IMR-90 (cell line): Measurements from ENCODE around the gene RNF180. TPM values are rescaled to one million over a fixed set of nuclear protein-coding genes. Genes with fewer than 3 reads are reported as not detected.

Source experiments
- ATAC-seq: fragments of 200-7000 bp; cut with Tn5 transposase; 2 replicates; pipeline ENCODE4 v1.9.1; 2020; ENCODE audit warnings: low read depth, mild to moderate bottlenecking, moderate library complexity
- BruUV-seq: library from RNA; stranded (reverse); fragments of 400-500 nt; replicated peaks from 2 replicates; lab custom pipeline; 2021; lab: Mats Ljungman, UMichigan
- CTCF ChIA-PET: fragments of 300-600 bp; formaldehyde crosslinking; extraction: SDS; loops from one replicate; lab custom pipeline; 2021; ENCODE audit warnings: antibody characterized with exemption; lab: Yijun Ruan, JAX
- POLR2A ChIA-PET: fragments of 300-600 bp; sonication (Branson Sonifier 250); formaldehyde crosslinking; loops from one replicate; lab custom pipeline; 2022; ENCODE audit warnings: antibody characterized with exemption; ENCODE audit not compliant: unreplicated experiment; lab: Charles Lee
- DNase-seq: peaks from one replicate; pipeline ENCODE4 v3.0.0; 2013
- H2AFZ ChIP-seq: replicated peaks from 2 replicates; pipeline ENCODE3; 2013; ENCODE audit warnings: low read length, mild to moderate bottlenecking; ENCODE audit not compliant: poor library complexity
- H2AK5ac ChIP-seq: 2 replicates; pipeline ENCODE4 v1.6.1; 2013; ENCODE audit warnings: low read depth, low read length, inconsistent platforms
- H2AK9ac ChIP-seq: replicated peaks from 2 replicates; pipeline ENCODE3; 2013; ENCODE audit warnings: mild to moderate bottlenecking, low read depth, low read length, moderate library complexity; ENCODE audit not compliant: poor library complexity
- H2BK120ac ChIP-seq: 2 replicates; pipeline ENCODE4 v1.6.1; 2013; ENCODE audit warnings: low read depth, low read length, inconsistent platforms
- H2BK15ac ChIP-seq: 3 replicates; pipeline ENCODE4 v1.6.1; 2013; ENCODE audit warnings: low read depth, low read length, inconsistent platforms
- H2BK20ac ChIP-seq: 2 replicates; pipeline ENCODE4 v1.6.1; 2013; ENCODE audit warnings: low read depth, mild to moderate bottlenecking, inconsistent platforms, low read length, moderate library complexity
- H2BK5ac ChIP-seq: 2 replicates; pipeline ENCODE4 v1.6.1; 2013; ENCODE audit warnings: mild to moderate bottlenecking, low read depth, low read length, inconsistent platforms; ENCODE audit not compliant: poor library complexity, severe bottlenecking
- H3K14ac ChIP-seq: replicated peaks from 2 replicates; pipeline ENCODE4 v1.6.1; 2013; ENCODE audit warnings: low read depth, low read length, inconsistent platforms
- H3K18ac ChIP-seq: 2 replicates; pipeline ENCODE4 v1.6.1; 2013; ENCODE audit warnings: low read depth, low read length, control low read depth
- H3K23ac ChIP-seq: 2 replicates; pipeline ENCODE4 v1.6.1; 2013; ENCODE audit warnings: low read depth, low read length, inconsistent platforms
- H3K27ac ChIP-seq: 2 replicates; pipeline ENCODE4 v1.5.1; 2013; ENCODE audit warnings: mild to moderate bottlenecking, control low read depth, low read length; ENCODE audit not compliant: insufficient read depth
- H3K27me3 ChIP-seq: 2 replicates; pipeline ENCODE4 v1.6.1; 2013; ENCODE audit warnings: low read length; ENCODE audit not compliant: control insufficient read depth, insufficient read depth
- H3K36me3 ChIP-seq: 2 replicates; pipeline ENCODE4 v1.6.1; 2013; ENCODE audit warnings: low read length, mixed read lengths; ENCODE audit not compliant: control insufficient read depth, insufficient read depth
- H3K4ac ChIP-seq: 2 replicates; pipeline ENCODE4 v1.6.1; 2013; ENCODE audit warnings: low read depth, low read length, inconsistent platforms
- H3K4me1 ChIP-seq: 2 replicates; pipeline ENCODE4 v1.6.1; 2013; ENCODE audit warnings: low read length, mixed read lengths; ENCODE audit not compliant: control insufficient read depth, insufficient read depth
- H3K4me2 ChIP-seq: 2 replicates; pipeline ENCODE4 v1.6.1; 2013; ENCODE audit warnings: low read depth, mild to moderate bottlenecking, control low read depth, low read length, moderate library complexity
- H3K4me3 ChIP-seq: 2 replicates; pipeline ENCODE4 v1.5.1; 2013; ENCODE audit warnings: low read depth, mild to moderate bottlenecking, control low read depth, low read length, moderate library complexity; ENCODE audit not compliant: insufficient read depth
- H3K56ac ChIP-seq: 2 replicates; pipeline ENCODE4 v1.6.1; 2013; ENCODE audit warnings: low read length, inconsistent platforms; ENCODE audit not compliant: insufficient read depth; ENCODE audit errors: extremely low read depth
- H3K79me1 ChIP-seq, 2 experiments: 2 replicates each; pipeline ENCODE4 v1.6.1; 2013; ENCODE audit warnings: low read length in 2 of 2, inconsistent platforms in 1 of 2, low read depth in 1 of 2
- H3K9ac ChIP-seq: 2 replicates; pipeline ENCODE4 v1.6.1; 2013; ENCODE audit warnings: low read depth, low read length, control low read depth
- H3K9me1 ChIP-seq: 2 replicates; pipeline ENCODE4 v1.6.1; 2013; ENCODE audit warnings: low read length, inconsistent platforms; ENCODE audit not compliant: insufficient read depth
- H3K9me3 ChIP-seq: 2 replicates; pipeline ENCODE4 v1.6.1; 2013; ENCODE audit warnings: low read length; ENCODE audit not compliant: control insufficient read depth, insufficient read depth
- H4K20me1 ChIP-seq: 2 replicates; pipeline ENCODE4 v1.6.1; 2013; ENCODE audit warnings: low read length, inconsistent platforms; ENCODE audit not compliant: insufficient read depth
- H4K5ac ChIP-seq: 2 replicates; pipeline ENCODE4 v1.6.1; 2013; ENCODE audit warnings: mild to moderate bottlenecking, low read depth, low read length, control low read depth
- H4K8ac ChIP-seq, 2 experiments: 2 replicates each; pipeline ENCODE4 v1.6.1; 2013; ENCODE audit warnings: low read depth in 2 of 2, low read length in 2 of 2, control low read depth in 1 of 2, inconsistent platforms in 1 of 2
- H4K91ac ChIP-seq: 2 replicates; pipeline ENCODE4 v1.6.1; 2013; ENCODE audit warnings: low read depth, low read length, inconsistent platforms; ENCODE audit not compliant: insufficient read depth
- BHLHE40 ChIP-seq: fragments of 150-350 bp; IDR thresholded peaks from 2 replicates; pipeline ENCODE4 v1.6.1; 2016; ENCODE audit warnings: mild to moderate bottlenecking, low read depth, low read length
- CEBPB ChIP-seq: IDR thresholded peaks from 2 replicates; pipeline ENCODE4 v1.6.1; 2012; ENCODE audit warnings: low read depth, low read length, improper control_type of control experiment
- CHD1 ChIP-seq: IDR thresholded peaks from 2 replicates; pipeline ENCODE4 v1.6.1; 2012; ENCODE audit warnings: low read depth, low read length, improper control_type of control experiment
- FOS ChIP-seq: fragments of 150-350 bp; IDR thresholded peaks from 2 replicates; pipeline ENCODE4 v1.6.1; 2016; ENCODE audit warnings: low read depth, low read length
- MAFK ChIP-seq: IDR thresholded peaks from 2 replicates; pipeline ENCODE4 v1.6.1; 2012; ENCODE audit warnings: low read depth, low read length, improper control_type of control experiment
- MAZ ChIP-seq: IDR thresholded peaks from 2 replicates; pipeline ENCODE4 v1.6.1; 2012; ENCODE audit warnings: low read depth, mild to moderate bottlenecking, low read length, improper control_type of control experiment, moderate library complexity, borderline replicate concordance
- MXI1 ChIP-seq: IDR thresholded peaks from 2 replicates; pipeline ENCODE4 v1.6.1; 2012; ENCODE audit warnings: low read depth, mild to moderate bottlenecking, low read length, moderate library complexity, borderline replicate concordance
- NFE2L2 ChIP-seq: fragments of 150-350 bp; IDR thresholded peaks from 2 replicates; pipeline ENCODE4 v1.6.1; 2016; ENCODE audit warnings: low read depth, mild to moderate bottlenecking, low read length
- POLR2A ChIP-seq: IDR thresholded peaks from 2 replicates; pipeline ENCODE4 v1.6.1; 2012; ENCODE audit warnings: mild to moderate bottlenecking, low read depth, low read length
- RAD21 ChIP-seq: IDR thresholded peaks from 2 replicates; pipeline ENCODE4 v1.6.1; 2012; ENCODE audit warnings: low read length, improper control_type of control experiment
- RCOR1 ChIP-seq: IDR thresholded peaks from 2 replicates; pipeline ENCODE4 v1.6.1; 2012; ENCODE audit warnings: mild to moderate bottlenecking, low read length, improper control_type of control experiment; ENCODE audit not compliant: insufficient replicate concordance
- RFX5 ChIP-seq: IDR thresholded peaks from 2 replicates; pipeline ENCODE4 v1.8.0; 2012; ENCODE audit warnings: low read depth, mild to moderate bottlenecking, low read length, moderate library complexity
- SMC3 ChIP-seq: fragments of 150-350 bp; IDR thresholded peaks from 2 replicates; pipeline ENCODE4 v1.6.1; 2016; ENCODE audit warnings: low read depth, mild to moderate bottlenecking, antibody characterized with exemption, low read length, moderate library complexity
- WGBS, 2 experiments: methylation state at CpG; one replicate each; pipeline versions ENCODE4 v1.1.5 to v1.1.7; 2013; ENCODE audit warnings: missing lambda C conversion rate in 2 of 2; ENCODE audit not compliant: insufficient read length in 1 of 2; ENCODE audit errors: extremely low coverage in 2 of 2; 5-methylcytosine and 5-hydroxymethylcytosine counted together
- dilution Hi-C: fragments of 300-500 bp; cut with HindIII; formaldehyde crosslinking; loops from one replicate; pipeline ENCODE4 v1.14.3; 2018; ENCODE audit warnings: low sequenced_read_pairs; ENCODE audit not compliant: unreplicated experiment
- in situ Hi-C: fragments of 300-500 bp; cut with MboI; formaldehyde crosslinking; loops from 3 replicates; pipeline ENCODE4 v1.14.3; 2019; ENCODE audit warnings: low sequenced_read_pairs, inconsistent platforms, mixed read lengths
- intact Hi-C: fragments of 100-400 bp; cut with micrococcal nuclease; formaldehyde crosslinking; loops from 2 replicates; pipeline ENCODE4 v1.10.0; 2022
- polyA plus RNA-seq, 3 experiments: library from polyadenylated mRNA; depleted of rRNA; stranded (reverse); fragments of >200 nt; gene quantifications; 2 replicates each; pipeline ENCODE4 v1.2.3, GENCODE V29; 2012; ENCODE audit warnings: low replicate concordance in 1 of 3
- total RNA-seq: library from RNA; depleted of rRNA; stranded (reverse); fragments of >200 nt; gene quantifications from 2 replicates; pipeline ENCODE4 v1.2.3, GENCODE V29; 2012
- TF ChIP-seq, protein P1 (sequence below): fragments of 150-350 bp; IDR thresholded peaks from 2 replicates; pipeline ENCODE4 v1.6.1; 2017; ENCODE audit warnings: mild to moderate bottlenecking, antibody characterized with exemption, low read length, low read depth
- TF ChIP-seq, protein P2 (sequence below): conservative IDR thresholded peaks from 2 replicates; pipeline ENCODE4 v1.5.1; 2012; ENCODE audit warnings: mild to moderate bottlenecking, low read depth, low read length, improper control_type of control experiment
- TF ChIP-seq, protein P3 (sequence below): fragments of 150-350 bp; IDR thresholded peaks from 2 replicates; pipeline ENCODE4 v1.6.1; 2016; ENCODE audit warnings: low read depth, mild to moderate bottlenecking, low read length, moderate library complexity, borderline replicate concordance

Gene RNF180
- total and polyA plus RNA-seq, 2 of the 4 experiments (the other 2 are of a cell fraction): 0.02 to 0.36 TPM

DNA sequence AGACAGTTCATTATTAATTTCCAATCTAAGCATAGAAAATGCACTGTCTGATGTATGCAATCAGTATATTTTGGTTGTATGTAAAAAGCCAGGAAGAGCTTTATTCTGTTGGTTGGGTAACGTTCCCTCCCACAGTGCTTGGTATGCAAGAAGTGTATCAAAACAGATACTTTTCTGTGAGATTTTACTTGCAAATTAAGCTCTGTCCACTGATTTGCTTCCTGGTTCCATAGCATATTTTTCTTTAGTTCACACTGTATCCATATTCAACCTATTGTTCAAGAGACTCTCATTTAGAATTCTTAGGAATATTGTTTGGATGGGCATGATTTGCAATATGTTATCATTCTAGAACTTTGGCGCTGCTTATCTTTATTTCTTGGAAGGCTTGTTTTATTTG lies 47.4 kb downstream of the RNF180 start:
- Histone ChIP-seq H2AFZ (no peak overlapping the region), H3K18ac (no peak overlapping the region), H3K9ac (no peak overlapping the region), H3K27me3 (no peaks in the 10 kb centered on the region), H2AK5ac (no peak overlapping the region), H3K4me1 (no peaks in the 10 kb centered on the region), H2BK5ac (no peak overlapping the region), H4K91ac (no peak overlapping the region), H3K4ac (no peak overlapping the region), H2AK9ac (no peak overlapping the region), H4K8ac (no peak overlapping the region), H2BK15ac (no peak overlapping the region), H3K4me2 (no peak overlapping the region), H3K23ac (no peak overlapping the region), H3K56ac (no peak overlapping the region), H4K5ac (no peak overlapping the region), H3K4me3 (no peak overlapping the region), H2BK120ac (no peak overlapping the region), H4K20me1 (no peaks in the 10 kb centered on the region), H3K27ac (no peak overlapping the region), H3K9me1 (no peaks in the 10 kb centered on the region), H3K14ac (no peak overlapping the region), H3K36me3 (no peaks in the 10 kb centered on the region), H2BK20ac (no peak overlapping the region), H3K9me3 (no peaks in the 10 kb centered on the region), H3K79me1 (no peaks in the 10 kb centered on the region)
- DNase-seq: no peak
- intact Hi-C loops (loop anchor here (5.0 kb wide), 1 partner anchor 811 kb away; no protein-coding TSS in a partner anchor), in situ Hi-C loops (no loop called here), dilution Hi-C loops (no loop called here)
- POLR2A ChIA-PET: no interaction called here
- CTCF ChIA-PET: interaction anchor here (0.7 kb wide), 1 partner anchor 189 kb away, joined by 3 read pairs; no protein-coding TSS in a partner anchor
- no CpG with 5 or more reads among the region's 2 CpGs for WGBS, 2 experiments
- BruUV-seq: no TSS peak
- TF ChIP-seq, protein P1, sequence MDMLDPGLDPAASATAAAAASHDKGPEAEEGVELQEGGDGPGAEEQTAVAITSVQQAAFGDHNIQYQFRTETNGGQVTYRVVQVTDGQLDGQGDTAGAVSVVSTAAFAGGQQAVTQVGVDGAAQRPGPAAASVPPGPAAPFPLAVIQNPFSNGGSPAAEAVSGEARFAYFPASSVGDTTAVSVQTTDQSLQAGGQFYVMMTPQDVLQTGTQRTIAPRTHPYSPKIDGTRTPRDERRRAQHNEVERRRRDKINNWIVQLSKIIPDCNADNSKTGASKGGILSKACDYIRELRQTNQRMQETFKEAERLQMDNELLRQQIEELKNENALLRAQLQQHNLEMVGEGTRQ: no peak
- no peak for TF ChIP-seq RAD21
- TF ChIP-seq RCOR1: no peak
- no peak for TF ChIP-seq MXI1
- TF ChIP-seq, protein P2, sequence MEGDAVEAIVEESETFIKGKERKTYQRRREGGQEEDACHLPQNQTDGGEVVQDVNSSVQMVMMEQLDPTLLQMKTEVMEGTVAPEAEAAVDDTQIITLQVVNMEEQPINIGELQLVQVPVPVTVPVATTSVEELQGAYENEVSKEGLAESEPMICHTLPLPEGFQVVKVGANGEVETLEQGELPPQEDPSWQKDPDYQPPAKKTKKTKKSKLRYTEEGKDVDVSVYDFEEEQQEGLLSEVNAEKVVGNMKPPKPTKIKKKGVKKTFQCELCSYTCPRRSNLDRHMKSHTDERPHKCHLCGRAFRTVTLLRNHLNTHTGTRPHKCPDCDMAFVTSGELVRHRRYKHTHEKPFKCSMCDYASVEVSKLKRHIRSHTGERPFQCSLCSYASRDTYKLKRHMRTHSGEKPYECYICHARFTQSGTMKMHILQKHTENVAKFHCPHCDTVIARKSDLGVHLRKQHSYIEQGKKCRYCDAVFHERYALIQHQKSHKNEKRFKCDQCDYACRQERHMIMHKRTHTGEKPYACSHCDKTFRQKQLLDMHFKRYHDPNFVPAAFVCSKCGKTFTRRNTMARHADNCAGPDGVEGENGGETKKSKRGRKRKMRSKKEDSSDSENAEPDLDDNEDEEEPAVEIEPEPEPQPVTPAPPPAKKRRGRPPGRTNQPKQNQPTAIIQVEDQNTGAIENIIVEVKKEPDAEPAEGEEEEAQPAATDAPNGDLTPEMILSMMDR: no peak
- no peak for TF ChIP-seq MAFK
- no peak for TF ChIP-seq POLR2A
- TF ChIP-seq NFE2L2: no peak
- TF ChIP-seq BHLHE40: no peak
- TF ChIP-seq, protein P3, sequence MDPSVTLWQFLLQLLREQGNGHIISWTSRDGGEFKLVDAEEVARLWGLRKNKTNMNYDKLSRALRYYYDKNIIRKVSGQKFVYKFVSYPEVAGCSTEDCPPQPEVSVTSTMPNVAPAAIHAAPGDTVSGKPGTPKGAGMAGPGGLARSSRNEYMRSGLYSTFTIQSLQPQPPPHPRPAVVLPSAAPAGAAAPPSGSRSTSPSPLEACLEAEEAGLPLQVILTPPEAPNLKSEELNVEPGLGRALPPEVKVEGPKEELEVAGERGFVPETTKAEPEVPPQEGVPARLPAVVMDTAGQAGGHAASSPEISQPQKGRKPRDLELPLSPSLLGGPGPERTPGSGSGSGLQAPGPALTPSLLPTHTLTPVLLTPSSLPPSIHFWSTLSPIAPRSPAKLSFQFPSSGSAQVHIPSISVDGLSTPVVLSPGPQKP: no peak
- TF ChIP-seq CEBPB: no peak
- no peak for TF ChIP-seq RFX5
- no peak for TF ChIP-seq CHD1
- no peak for TF ChIP-seq SMC3
- TF ChIP-seq MAZ: no peak
- no peak for TF ChIP-seq FOS
- ATAC-seq: no peak
